ENCODE data around the gene LTK. TPM values are rescaled to one million over a fixed set of nuclear protein-coding genes. Genes with fewer than 3 reads are reported as not detected.

The LTK gene
- total RNA-seq, 1 experiment from 2014 or later = 9.2 TPM

- ChIA-PET POLR2A (interaction anchor here (2.0 kb wide), 1 partner anchor 24 kb away, joined by 5 read pairs; the partner anchor contains the start of gene RPAP1), RAD21 (ENCODE audit: low non-redundant PET in 1 of 2, low total read pairs in 2 of 2, uncharacterized antibody in 2 of 2, unreplicated experiment in 2 of 2) (no interaction called here), CTCF (no interaction called here)
- no TSS peak for BruUV-seq (replicated peaks)
- Histone ChIP-seq H3K4me1 (ENCODE audit: control insufficient read depth in 1 of 2, insufficient read depth in 2 of 2, low read length in 2 of 2) (no peaks in the 10 kb centered on the region), H3K4me3 (replicated peaks in 1 of 2; ENCODE audit: low read depth in 1 of 2, low read length in 2 of 2) (no peak overlapping the region), H3K27ac (ENCODE audit: low read depth, low read length) (no peak overlapping the region), H3K9ac (ENCODE audit: low read length) (no peak overlapping the region), H3K27me3 (ENCODE audit: insufficient read depth, low read length) (no peaks in the 10 kb centered on the region), H4K20me1 (ENCODE audit: insufficient read depth) (no peaks in the 10 kb centered on the region), H2AFZ (ENCODE audit: low read depth, low read length, poor library complexity, severe bottlenecking) (no peak overlapping the region), H3K79me2 (ENCODE audit: insufficient read depth, low read length) (no peaks in the 10 kb centered on the region), H3K9me3 (ENCODE audit: control insufficient read depth in 1 of 2, insufficient read depth in 1 of 2, low read depth in 1 of 2, low read length in 2 of 2) (no peaks in the 10 kb centered on the region), H3K9me2 (ENCODE audit: insufficient read depth) (no peaks in the 10 kb centered on the region), H3K36me3 (ENCODE audit: control insufficient read depth in 1 of 2, insufficient read depth in 2 of 2, low read length in 2 of 2) (peaks cover 4% of the 10 kb centered on the region in 2 experiments; a peak in 1 of 4 replicates), H3K4me2 (ENCODE audit: low read length) (no peak overlapping the region)
- intact Hi-C loops (cut with micrococcal nuclease) = no loop called here
- ATAC-seq (no peak), DNase-seq (ENCODE audit: low read depth, low spot score) (no peak)
- no peak for TF ChIP-seq ELF1 (IDR thresholded peaks at IDR 0.05; ENCODE audit: borderline replicate concordance, low read depth)
- TF ChIP-seq EZH2 (IDR thresholded peaks at IDR 0.05) = no peak
- no peak for TF ChIP-seq SP1 (IDR thresholded peaks at IDR 0.05; ENCODE audit: low read depth)
- no peak for TF ChIP-seq FOSL1 (IDR thresholded peaks at IDR 0.05; ENCODE audit: low read depth)
- no peak for TF ChIP-seq ZFX (IDR thresholded peaks at IDR 0.05)
- TF ChIP-seq SIN3A (IDR thresholded peaks at IDR 0.05; ENCODE audit: low read depth) = no peak
- TF ChIP-seq, protein P1, sequence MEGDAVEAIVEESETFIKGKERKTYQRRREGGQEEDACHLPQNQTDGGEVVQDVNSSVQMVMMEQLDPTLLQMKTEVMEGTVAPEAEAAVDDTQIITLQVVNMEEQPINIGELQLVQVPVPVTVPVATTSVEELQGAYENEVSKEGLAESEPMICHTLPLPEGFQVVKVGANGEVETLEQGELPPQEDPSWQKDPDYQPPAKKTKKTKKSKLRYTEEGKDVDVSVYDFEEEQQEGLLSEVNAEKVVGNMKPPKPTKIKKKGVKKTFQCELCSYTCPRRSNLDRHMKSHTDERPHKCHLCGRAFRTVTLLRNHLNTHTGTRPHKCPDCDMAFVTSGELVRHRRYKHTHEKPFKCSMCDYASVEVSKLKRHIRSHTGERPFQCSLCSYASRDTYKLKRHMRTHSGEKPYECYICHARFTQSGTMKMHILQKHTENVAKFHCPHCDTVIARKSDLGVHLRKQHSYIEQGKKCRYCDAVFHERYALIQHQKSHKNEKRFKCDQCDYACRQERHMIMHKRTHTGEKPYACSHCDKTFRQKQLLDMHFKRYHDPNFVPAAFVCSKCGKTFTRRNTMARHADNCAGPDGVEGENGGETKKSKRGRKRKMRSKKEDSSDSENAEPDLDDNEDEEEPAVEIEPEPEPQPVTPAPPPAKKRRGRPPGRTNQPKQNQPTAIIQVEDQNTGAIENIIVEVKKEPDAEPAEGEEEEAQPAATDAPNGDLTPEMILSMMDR (IDR thresholded peaks at IDR 0.05 in 2 of 3, conservative IDR thresholded peaks at IDR 0.05 in 1 of 3; ENCODE audit: borderline replicate concordance in 1 of 3, insufficient read depth in 1 of 3, low read depth in 2 of 3, low read length in 2 of 3) = no peak
- no peak for TF ChIP-seq RAD21 (IDR thresholded peaks at IDR 0.05; ENCODE audit: low read depth)
- TF ChIP-seq EZH2phosphoT487 (IDR thresholded peaks at IDR 0.05; ENCODE audit: borderline replicate concordance) = no peak
- no peak for TF ChIP-seq CBX3 (IDR thresholded peaks at IDR 0.05; ENCODE audit: low read depth)
- TF ChIP-seq CEBPB (IDR thresholded peaks at IDR 0.05; ENCODE audit: low read depth) = no peak
- TF ChIP-seq TCF7L2 (IDR thresholded peaks at IDR 0.05; ENCODE audit: borderline replicate concordance, extremely low read depth, insufficient read depth, insufficient read length) = no peak
- TF ChIP-seq POLR2AphosphoS5 (IDR thresholded peaks at IDR 0.05; ENCODE audit: low read depth, low read length) = no peak
- TF ChIP-seq ZNF274 (IDR thresholded peaks at IDR 0.05; ENCODE audit: low read depth, low read length) = no peak
These were observed 7.0 kb upstream of the LTK start for GRCh38 chr15:41520636-41521035.

Data from HCT116 (cell line).